ENCODE data around the gene ZNF837. TPM values are rescaled to one million over a fixed set of nuclear protein-coding genes. Genes with fewer than 3 reads are reported as not detected.

Gene ZNF837
- total and polyA plus RNA-seq, 2 donors (not counting 1 experiment from before 2014, with no cell fraction given), result 0.27 to 1.8 TPM

GRCh38 chr19:58338336-58338735, 42.5 kb downstream of the ZNF837 start:
- no peak for TF ChIP-seq EZH2 (IDR thresholded peaks at IDR 0.05; ENCODE audit: low read length, missing control alignments)
- Histone ChIP-seq H3K36me3 (ENCODE audit: control insufficient read depth, insufficient read depth, low read length) (peaks cover 7% of the 10 kb centered on the region), H3K27me3 (ENCODE audit: control insufficient read depth, insufficient read depth, low read length) (no peaks in the 10 kb centered on the region)

GRCh38 chr19:58336820-58337219, 44.0 kb downstream of the ZNF837 start:
- Histone ChIP-seq H3K4me1 (ENCODE audit: control insufficient read depth, extremely low read depth, insufficient read depth, low read length) (no peaks in the 10 kb centered on the region), H3K79me2 (ENCODE audit: control insufficient read depth, insufficient read depth, low read length) (no peaks in the 10 kb centered on the region), H4K20me1 (ENCODE audit: control insufficient read depth, extremely low read depth, insufficient read depth, low read length) (no peaks in the 10 kb centered on the region), H3K9me3 (ENCODE audit: control insufficient read depth, insufficient read depth, low read depth, low read length) (peaks cover 4% of the 10 kb centered on the region), H3K4me2 (ENCODE audit: extremely low read depth, insufficient read depth, low read length) (no peak overlapping the region), H3K4me3 (replicated peaks in 1 of 4; ENCODE audit: control extremely low read depth in 1 of 4, insufficient read depth in 1 of 4, low read depth in 3 of 4, low read length in 4 of 4) (no peak overlapping the region), H3K27me3 (ENCODE audit: control insufficient read depth, insufficient read depth, low read length) (no peaks in the 10 kb centered on the region), H3K9ac (ENCODE audit: insufficient read depth, low read length) (no peak overlapping the region), H2AFZ (ENCODE audit: low read length) (no peak overlapping the region), H3K27ac (ENCODE audit: insufficient read depth, low read length) (no peak overlapping the region), H3K36me3 (ENCODE audit: control insufficient read depth, insufficient read depth, low read length) (peaks cover 7% of the 10 kb centered on the region)
- TF ChIP-seq, protein P1, sequence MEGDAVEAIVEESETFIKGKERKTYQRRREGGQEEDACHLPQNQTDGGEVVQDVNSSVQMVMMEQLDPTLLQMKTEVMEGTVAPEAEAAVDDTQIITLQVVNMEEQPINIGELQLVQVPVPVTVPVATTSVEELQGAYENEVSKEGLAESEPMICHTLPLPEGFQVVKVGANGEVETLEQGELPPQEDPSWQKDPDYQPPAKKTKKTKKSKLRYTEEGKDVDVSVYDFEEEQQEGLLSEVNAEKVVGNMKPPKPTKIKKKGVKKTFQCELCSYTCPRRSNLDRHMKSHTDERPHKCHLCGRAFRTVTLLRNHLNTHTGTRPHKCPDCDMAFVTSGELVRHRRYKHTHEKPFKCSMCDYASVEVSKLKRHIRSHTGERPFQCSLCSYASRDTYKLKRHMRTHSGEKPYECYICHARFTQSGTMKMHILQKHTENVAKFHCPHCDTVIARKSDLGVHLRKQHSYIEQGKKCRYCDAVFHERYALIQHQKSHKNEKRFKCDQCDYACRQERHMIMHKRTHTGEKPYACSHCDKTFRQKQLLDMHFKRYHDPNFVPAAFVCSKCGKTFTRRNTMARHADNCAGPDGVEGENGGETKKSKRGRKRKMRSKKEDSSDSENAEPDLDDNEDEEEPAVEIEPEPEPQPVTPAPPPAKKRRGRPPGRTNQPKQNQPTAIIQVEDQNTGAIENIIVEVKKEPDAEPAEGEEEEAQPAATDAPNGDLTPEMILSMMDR (conservative IDR thresholded peaks at IDR 0.05 in 1 of 2, IDR thresholded peaks at IDR 0.05 in 1 of 2; ENCODE audit: low read depth in 1 of 2, low read length in 2 of 2), result no peak
- TF ChIP-seq EZH2 (IDR thresholded peaks at IDR 0.05; ENCODE audit: low read length, missing control alignments), result no peak
- no peak for DNase-seq (ENCODE audit: low read depth in 2 of 2)

More at GRCh38 chr19:58338336-58338735, 42.5 kb downstream of the ZNF837 start:
- no peak for DNase-seq (ENCODE audit: low read depth in 2 of 2)
- H3K9ac ChIP-seq (ENCODE audit: insufficient read depth, low read length), result no peak overlapping the region
- no peaks in the 10 kb centered on the region for H3K79me2 ChIP-seq (ENCODE audit: control insufficient read depth, insufficient read depth, low read length)
- peaks cover 4% of the 10 kb centered on the region for H3K9me3 ChIP-seq (ENCODE audit: control insufficient read depth, insufficient read depth, low read depth, low read length)
- no peak overlapping the region for H2AFZ ChIP-seq (ENCODE audit: low read length)
- no peaks in the 10 kb centered on the region for H3K4me1 ChIP-seq (ENCODE audit: control insufficient read depth, extremely low read depth, insufficient read depth, low read length)
- H3K4me3 ChIP-seq (replicated peaks in 1 of 4; ENCODE audit: control extremely low read depth in 1 of 4, insufficient read depth in 1 of 4, low read depth in 3 of 4, low read length in 4 of 4), result no peak overlapping the region
- H3K4me2 ChIP-seq (ENCODE audit: extremely low read depth, insufficient read depth, low read length), result no peak overlapping the region
- H4K20me1 ChIP-seq (ENCODE audit: control insufficient read depth, extremely low read depth, insufficient read depth, low read length), result no peaks in the 10 kb centered on the region
- no peak overlapping the region for H3K27ac ChIP-seq (ENCODE audit: insufficient read depth, low read length)

GRCh38 chr19:58336216-58336615, 44.6 kb downstream of the ZNF837 start:
- peaks cover 7% of the 10 kb centered on the region for H3K36me3 ChIP-seq (ENCODE audit: control insufficient read depth, insufficient read depth, low read length)
- DNase-seq (ENCODE audit: low read depth in 2 of 2), result no peak
- H3K27me3 ChIP-seq (ENCODE audit: control insufficient read depth, insufficient read depth, low read length), result no peaks in the 10 kb centered on the region
- H3K4me3 ChIP-seq (replicated peaks in 1 of 4; ENCODE audit: control extremely low read depth in 1 of 4, insufficient read depth in 1 of 4, low read depth in 3 of 4, low read length in 4 of 4), result no peak overlapping the region
- peaks cover 4% of the 10 kb centered on the region for H3K9me3 ChIP-seq (ENCODE audit: control insufficient read depth, insufficient read depth, low read depth, low read length)
- H3K79me2 ChIP-seq (ENCODE audit: control insufficient read depth, insufficient read depth, low read length), result no peaks in the 10 kb centered on the region
- H3K4me1 ChIP-seq (ENCODE audit: control insufficient read depth, extremely low read depth, insufficient read depth, low read length), result no peaks in the 10 kb centered on the region
- H3K4me2 ChIP-seq (ENCODE audit: extremely low read depth, insufficient read depth, low read length), result no peak overlapping the region
- no peak overlapping the region for H3K27ac ChIP-seq (ENCODE audit: insufficient read depth, low read length)
- TF ChIP-seq, protein P1 (conservative IDR thresholded peaks at IDR 0.05 in 1 of 2, IDR thresholded peaks at IDR 0.05 in 1 of 2; ENCODE audit: low read depth in 1 of 2, low read length in 2 of 2), result no peak
- TF ChIP-seq EZH2 (IDR thresholded peaks at IDR 0.05; ENCODE audit: low read length, missing control alignments), result no peak
- no peaks in the 10 kb centered on the region for H4K20me1 ChIP-seq (ENCODE audit: control insufficient read depth, extremely low read depth, insufficient read depth, low read length)
- H2AFZ ChIP-seq (ENCODE audit: low read length), result no peak overlapping the region
- H3K9ac ChIP-seq (ENCODE audit: insufficient read depth, low read length), result no peak overlapping the region
